ENCODE results near the gene TGFBR2.

GRCh38 chr3:30662836-30663235 is 56.4 kb downstream of the TGFBR2 start:
- TF ChIP-seq CTCF (IDR thresholded peaks at IDR 0.05) (no peak), POLR2A (IDR thresholded peaks at IDR 0.05) (no peak), POLR2AphosphoS5 (IDR thresholded peaks at IDR 0.05) (no peak)

All from prostate gland (tissue), 2 donors.